Neuronal stem cell (in vitro differentiated cells): Measurements from ENCODE around the gene CDH18.

Experiments used
- DNase-seq: peaks from one replicate; pipeline ENCODE4 v3.0.0-alpha.2; 2013; ENCODE audit warnings: low spot score
- H2AFZ ChIP-seq: one replicate; pipeline ENCODE4 v1.6.1; 2013; ENCODE audit warnings: mild to moderate bottlenecking, low read length, inconsistent platforms
- H2AK5ac ChIP-seq: 2 replicates; pipeline ENCODE4 v1.6.1; 2013; ENCODE audit warnings: low read depth, mild to moderate bottlenecking, inconsistent platforms, low read length, moderate library complexity, mixed read lengths
- H2BK120ac ChIP-seq: 2 replicates; pipeline ENCODE4 v1.6.1; 2013; ENCODE audit warnings: low read depth, mild to moderate bottlenecking, inconsistent platforms, low read length, moderate library complexity, mixed read lengths
- H2BK12ac ChIP-seq: one replicate; pipeline ENCODE4 v1.6.1; 2013; ENCODE audit warnings: low read length, inconsistent platforms
- H2BK15ac ChIP-seq: 2 replicates; pipeline ENCODE4 v1.6.1; 2013; ENCODE audit warnings: mild to moderate bottlenecking, low read length, inconsistent platforms, mixed read lengths
- H2BK5ac ChIP-seq: one replicate; pipeline ENCODE4 v1.6.1; 2013; ENCODE audit warnings: inconsistent platforms, mild to moderate bottlenecking, low read length, moderate library complexity
- H3K14ac ChIP-seq: one replicate; pipeline ENCODE4 v1.6.1; 2013; ENCODE audit warnings: low read length, inconsistent platforms
- H3K18ac ChIP-seq: 2 replicates; pipeline ENCODE4 v1.6.1; 2013; ENCODE audit warnings: low read length, inconsistent platforms
- H3K23ac ChIP-seq: 2 replicates; pipeline ENCODE4 v1.6.1; 2013; ENCODE audit warnings: low read depth, mild to moderate bottlenecking, mixed read lengths, low read length, inconsistent platforms; ENCODE audit not compliant: poor library complexity
- H3K27ac ChIP-seq: replicated peaks from 3 replicates; pipeline ENCODE4 v1.5.1; 2013; ENCODE audit warnings: low read length, inconsistent platforms
- H3K27me3 ChIP-seq, 3 experiments: 2 replicates each; pipeline ENCODE4 v1.6.1; 2013; ENCODE audit warnings: low read length in 3 of 3, mild to moderate bottlenecking in 2 of 3, inconsistent platforms in 1 of 3, low read depth in 1 of 3, mixed read lengths in 1 of 3, moderate library complexity in 1 of 3; ENCODE audit not compliant: control insufficient read depth in 3 of 3, insufficient read depth in 3 of 3
- H3K36me3 ChIP-seq, 2 donors: replicated peaks in 1 of 2; 2 replicates each; pipeline ENCODE4 v1.6.1; 2013; ENCODE audit warnings: low read length in 2 of 2; ENCODE audit not compliant: control insufficient read depth in 2 of 2, insufficient read depth in 2 of 2
- H3K4ac ChIP-seq: 2 replicates; pipeline ENCODE4 v1.6.1; 2013; ENCODE audit warnings: inconsistent platforms, mild to moderate bottlenecking, low read length, moderate library complexity
- H3K4me1 ChIP-seq, 2 donors: 1 replicate in 1 of 2; 2 replicates in 1 of 2; pipeline ENCODE4 v1.6.1; 2013; ENCODE audit warnings: low read length in 2 of 2, low read depth in 1 of 2; ENCODE audit not compliant: control insufficient read depth in 2 of 2, insufficient read depth in 1 of 2
- H3K4me2 ChIP-seq: one replicate; pipeline ENCODE4 v1.6.1; 2013; ENCODE audit warnings: mild to moderate bottlenecking, low read length, inconsistent platforms; ENCODE audit not compliant: insufficient read depth, poor library complexity, severe bottlenecking
- H3K4me3 ChIP-seq, 2 donors: 2 replicates each; pipeline ENCODE4 v1.5.1; 2013; ENCODE audit warnings: low read length in 2 of 2, mild to moderate bottlenecking in 2 of 2, inconsistent platforms in 1 of 2, moderate library complexity in 1 of 2
- H3K79me1 ChIP-seq: one replicate; pipeline ENCODE4 v1.6.1; 2013; ENCODE audit warnings: low read depth, mild to moderate bottlenecking, inconsistent platforms, low read length, moderate library complexity
- H3K9ac ChIP-seq: one replicate; pipeline ENCODE4 v1.6.1; 2013; ENCODE audit warnings: mild to moderate bottlenecking, low read depth, low read length, inconsistent platforms; ENCODE audit not compliant: poor library complexity
- H3K9me3 ChIP-seq, 2 donors: replicated peaks in 1 of 2; 2 replicates each; pipeline versions ENCODE3 to v1.6.1; 2013; ENCODE audit warnings: low read length in 2 of 2, mild to moderate bottlenecking in 2 of 2, inconsistent platforms in 1 of 2, low read depth in 1 of 2, mixed read lengths in 1 of 2, moderate library complexity in 1 of 2; ENCODE audit not compliant: control insufficient read depth in 2 of 2, insufficient read depth in 1 of 2
- H4K8ac ChIP-seq: one replicate; pipeline ENCODE4 v1.6.1; 2013; ENCODE audit warnings: low read depth, mild to moderate bottlenecking, inconsistent platforms, low read length, moderate library complexity
- H4K91ac ChIP-seq: one replicate; pipeline ENCODE4 v1.6.1; 2013; ENCODE audit warnings: low read length, low read depth, mild to moderate bottlenecking, inconsistent platforms; ENCODE audit not compliant: poor library complexity
- WGBS, 2 donors: extraction: QIAGEN DNeasy Blood & Tissue Kit; methylation state at CpG; one replicate each; pipeline ENCODE4 v1.1.7; 2013; ENCODE audit warnings: missing lambda C conversion rate in 2 of 2, mixed read lengths in 1 of 2; ENCODE audit not compliant: insufficient read length in 2 of 2, insufficient replicate concordance in 1 of 2; ENCODE audit errors: extremely low coverage in 2 of 2; 5-methylcytosine and 5-hydroxymethylcytosine counted together

CDH18 gene

GRCh38 chr5:19531374-19531952, 456.5 kb downstream of the CDH18 start:
- H3K27ac ChIP-seq: no peak overlapping the region
- H3K4me2 ChIP-seq: no peak overlapping the region
- H3K14ac ChIP-seq: no peak overlapping the region
- no peak overlapping the region for H2AFZ ChIP-seq
- H3K79me1 ChIP-seq: no peaks in the 10 kb centered on the region
- no peak overlapping the region for H2BK5ac ChIP-seq
- H3K23ac ChIP-seq: no peak overlapping the region
- no peak for DNase-seq
- H3K4me1 ChIP-seq: no peaks in the 10 kb centered on the region
- no peaks in the 10 kb centered on the region for H3K27me3 ChIP-seq
- no peak overlapping the region for H2AK5ac ChIP-seq
- no peak overlapping the region for H2BK12ac ChIP-seq
- H2BK120ac ChIP-seq: no peak overlapping the region
- H3K18ac ChIP-seq: no peak overlapping the region
- H3K4me3 ChIP-seq: no peak overlapping the region
- no peak overlapping the region for H4K91ac ChIP-seq
- no peak overlapping the region for H3K4ac ChIP-seq
- WGBS, 2 donors: no CpG with 5 or more reads among the region's 8 CpGs
- no peak overlapping the region for H4K8ac ChIP-seq
- no peaks in the 10 kb centered on the region for H3K36me3 ChIP-seq
- H3K9me3 ChIP-seq: no peaks in the 10 kb centered on the region
- no peak overlapping the region for H2BK15ac ChIP-seq
- no peak overlapping the region for H3K9ac ChIP-seq

- WGBS, 2 donors: no CpG with 5 or more reads among the region's 2 CpGs
- H3K36me3 ChIP-seq: no peaks in the 10 kb centered on the region
- H3K14ac ChIP-seq: no peak overlapping the region
Measured at GRCh38 chr5:19519448-19519847, 468.6 kb downstream of the CDH18 start.

DNA sequence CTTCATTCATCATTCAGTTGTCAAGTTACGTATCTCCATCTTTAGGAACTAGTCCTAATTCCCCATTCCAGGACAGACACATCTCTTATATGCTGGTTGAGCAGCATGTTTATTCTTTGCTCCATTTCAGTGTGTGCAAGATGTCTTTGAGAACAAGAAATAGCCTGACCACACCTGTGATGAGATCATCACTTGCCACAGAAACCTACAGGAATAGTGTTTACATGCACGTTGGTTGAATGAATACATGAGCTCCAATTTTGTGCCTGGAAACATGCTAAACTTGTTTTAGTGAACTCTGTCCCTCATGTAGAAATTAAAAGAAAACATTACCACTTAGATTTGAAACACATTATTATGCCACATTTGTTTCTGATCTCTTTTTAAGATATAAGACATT, 489.1 kb downstream of the CDH18 start:
- Histone ChIP-seq H3K23ac (no peak overlapping the region), H2BK12ac (no peak overlapping the region), H2BK15ac (no peak overlapping the region), H3K4me3 (no peak overlapping the region), H2AFZ (no peak overlapping the region), H4K8ac (no peak overlapping the region), H3K79me1 (no peaks in the 10 kb centered on the region), H3K27ac (no peak overlapping the region), H2BK5ac (no peak overlapping the region), H3K4ac (no peak overlapping the region), H3K9ac (no peak overlapping the region), H4K91ac (no peak overlapping the region), H3K4me1 (peaks cover 0 to 2% of the 10 kb centered on the region in 2 donors), H2AK5ac (no peak overlapping the region), H3K4me2 (no peak overlapping the region), H3K18ac (no peak overlapping the region), H2BK120ac (no peak overlapping the region), H3K27me3 (no peaks in the 10 kb centered on the region), H3K9me3 (no peaks in the 10 kb centered on the region), H3K14ac (no peak overlapping the region), H3K36me3 (no peaks in the 10 kb centered on the region)
- WGBS, 2 donors: no CpG with 5 or more reads among the region's 2 CpGs
- no peak for DNase-seq

More at GRCh38 chr5:19519448-19519847, 468.6 kb downstream of the CDH18 start:
- H3K27me3 ChIP-seq: no peaks in the 10 kb centered on the region
- no peaks in the 10 kb centered on the region for H3K4me1 ChIP-seq
- no peak overlapping the region for H3K18ac ChIP-seq
- no peak overlapping the region for H3K4me2 ChIP-seq
- no peak overlapping the region for H4K8ac ChIP-seq
- no peak overlapping the region for H2BK15ac ChIP-seq
- H2BK5ac ChIP-seq: no peak overlapping the region
- DNase-seq: no peak
- no peak overlapping the region for H3K27ac ChIP-seq
- no peak overlapping the region for H2BK120ac ChIP-seq
- no peak overlapping the region for H3K4me3 ChIP-seq
- no peak overlapping the region for H3K23ac ChIP-seq
- no peak overlapping the region for H2BK12ac ChIP-seq
- H3K9me3 ChIP-seq: no peaks in the 10 kb centered on the region
- no peak overlapping the region for H2AFZ ChIP-seq
- no peak overlapping the region for H4K91ac ChIP-seq
- no peak overlapping the region for H2AK5ac ChIP-seq
- no peaks in the 10 kb centered on the region for H3K79me1 ChIP-seq
- H3K4ac ChIP-seq: no peak overlapping the region
- no peak overlapping the region for H3K9ac ChIP-seq

- Histone ChIP-seq H2BK15ac (no peak overlapping the region), H2BK5ac (no peak overlapping the region), H3K4ac (no peak overlapping the region), H3K36me3 (no peaks in the 10 kb centered on the region), H2BK12ac (no peak overlapping the region), H2AFZ (no peak overlapping the region), H4K91ac (no peak overlapping the region), H3K4me1 (peaks cover 0 to 2% of the 10 kb centered on the region in 2 donors), H4K8ac (no peak overlapping the region), H2BK120ac (no peak overlapping the region), H3K27me3 (no peaks in the 10 kb centered on the region), H3K9ac (no peak overlapping the region), H3K14ac (no peak overlapping the region), H3K27ac (no peak overlapping the region), H3K79me1 (no peaks in the 10 kb centered on the region), H3K18ac (no peak overlapping the region), H3K9me3 (no peaks in the 10 kb centered on the region), H3K4me2 (no peak overlapping the region), H3K4me3 (no peak overlapping the region), H2AK5ac (no peak overlapping the region), H3K23ac (no peak overlapping the region)
- WGBS, 2 donors: no CpG with 5 or more reads among the region's 3 CpGs
- no peak for DNase-seq
Measured at GRCh38 chr5:19497229-19497815, 490.7 kb downstream of the CDH18 start.
